ENCODE data around the gene NEO1.

DNA sequence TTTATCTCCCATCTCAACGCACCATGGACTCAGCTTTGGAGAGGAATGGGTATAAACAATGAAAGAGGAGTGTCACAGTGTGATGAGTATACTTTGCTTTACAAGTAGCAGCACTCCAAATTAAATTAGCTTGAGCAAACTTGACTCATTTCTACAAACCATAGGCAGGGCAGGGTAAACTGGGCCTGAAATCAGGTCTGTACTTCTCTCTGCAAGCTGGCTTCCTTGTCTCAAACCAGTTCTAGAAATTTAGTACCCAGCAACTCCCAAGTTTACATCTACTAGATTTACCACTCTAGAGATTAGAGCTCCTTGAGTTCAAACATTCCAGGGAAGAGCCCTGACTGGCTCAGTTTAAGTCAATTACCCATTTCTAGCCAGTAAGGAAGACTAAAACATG lies 37.4 kb upstream of the NEO1 start:
- TF ChIP-seq, protein P1, sequence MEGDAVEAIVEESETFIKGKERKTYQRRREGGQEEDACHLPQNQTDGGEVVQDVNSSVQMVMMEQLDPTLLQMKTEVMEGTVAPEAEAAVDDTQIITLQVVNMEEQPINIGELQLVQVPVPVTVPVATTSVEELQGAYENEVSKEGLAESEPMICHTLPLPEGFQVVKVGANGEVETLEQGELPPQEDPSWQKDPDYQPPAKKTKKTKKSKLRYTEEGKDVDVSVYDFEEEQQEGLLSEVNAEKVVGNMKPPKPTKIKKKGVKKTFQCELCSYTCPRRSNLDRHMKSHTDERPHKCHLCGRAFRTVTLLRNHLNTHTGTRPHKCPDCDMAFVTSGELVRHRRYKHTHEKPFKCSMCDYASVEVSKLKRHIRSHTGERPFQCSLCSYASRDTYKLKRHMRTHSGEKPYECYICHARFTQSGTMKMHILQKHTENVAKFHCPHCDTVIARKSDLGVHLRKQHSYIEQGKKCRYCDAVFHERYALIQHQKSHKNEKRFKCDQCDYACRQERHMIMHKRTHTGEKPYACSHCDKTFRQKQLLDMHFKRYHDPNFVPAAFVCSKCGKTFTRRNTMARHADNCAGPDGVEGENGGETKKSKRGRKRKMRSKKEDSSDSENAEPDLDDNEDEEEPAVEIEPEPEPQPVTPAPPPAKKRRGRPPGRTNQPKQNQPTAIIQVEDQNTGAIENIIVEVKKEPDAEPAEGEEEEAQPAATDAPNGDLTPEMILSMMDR (IDR thresholded peaks at IDR 0.05; ENCODE audit: borderline replicate concordance, extremely low read depth, low read length, poor library complexity, severe bottlenecking) = no peak
- TF ChIP-seq EZH2 (IDR thresholded peaks at IDR 0.05; ENCODE audit: borderline replicate concordance, low read depth, low read length, severe bottlenecking) = no peak
